Osteocyte (in vitro differentiated cells): Measurements from ENCODE around the gene SPATA31D1. TPM values are rescaled to one million over a fixed set of nuclear protein-coding genes. Genes with fewer than 3 reads are reported as not detected.

Experiments used
- DNase-seq: peaks from one replicate; pipeline ENCODE4 v3.0.0; 2021; ENCODE audit warnings: mixed read lengths; ENCODE audit not compliant: unreplicated experiment; ENCODE audit errors: extremely low spot score
- H3K27ac Mint-ChIP-seq: one replicate; pipeline ENCODE4 v1.8.0; 2021; ENCODE audit warnings: mild to moderate bottlenecking, mixed read lengths; ENCODE audit not compliant: unreplicated experiment
- H3K27me3 Mint-ChIP-seq: one replicate; pipeline ENCODE4 v1.8.0; 2021; ENCODE audit warnings: mixed read lengths; ENCODE audit not compliant: unreplicated experiment
- H3K36me3 Mint-ChIP-seq: one replicate; pipeline ENCODE4 v1.8.0; 2021; ENCODE audit warnings: mixed read lengths; ENCODE audit not compliant: unreplicated experiment
- H3K4me1 Mint-ChIP-seq: one replicate; pipeline ENCODE4 v1.8.0; 2021; ENCODE audit warnings: mixed read lengths; ENCODE audit not compliant: unreplicated experiment
- H3K4me3 Mint-ChIP-seq: one replicate; pipeline ENCODE4 v1.8.0; 2021; ENCODE audit warnings: mild to moderate bottlenecking, moderate library complexity, mixed read lengths; ENCODE audit not compliant: unreplicated experiment
- H3K9me3 Mint-ChIP-seq: one replicate; pipeline ENCODE4 v1.8.0; 2021; ENCODE audit warnings: mixed read lengths; ENCODE audit not compliant: unreplicated experiment
- total RNA-seq: library from RNA; stranded (reverse); gene quantifications from 2 replicates; pipeline ENCODE4 v1.2.1, GENCODE V29; 2021
- TF ChIP-seq, protein P1 (sequence below): fragments of 200-600 bp; sonication (generic); IDR thresholded peaks from 2 replicates; pipeline ENCODE4 v1.5.0; 2021; ENCODE audit warnings: antibody characterized with exemption, mild to moderate bottlenecking, moderate library complexity

SPATA31D1 gene
- total RNA-seq, 1 donor from 2014 or later, result not detected

DNA sequence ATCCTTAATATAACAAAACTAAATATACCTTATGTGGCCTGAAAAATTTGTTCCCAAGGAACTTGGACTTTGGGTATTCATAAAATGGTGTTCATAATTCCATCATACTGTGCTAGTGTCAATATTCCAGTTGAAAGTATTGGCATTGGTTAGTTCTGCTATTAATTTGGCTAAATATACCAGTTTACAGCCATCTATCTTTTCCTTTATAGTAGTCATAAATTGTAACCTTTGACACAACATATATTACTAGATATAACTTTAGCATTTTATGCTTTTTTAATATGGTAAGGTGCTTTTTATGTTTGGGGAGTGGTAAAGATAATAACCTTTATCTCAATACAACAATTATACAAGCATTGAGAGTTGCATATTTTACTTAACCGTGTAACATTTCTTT, 23.7 kb downstream of the SPATA31D1 start:
- TF ChIP-seq, protein P1, sequence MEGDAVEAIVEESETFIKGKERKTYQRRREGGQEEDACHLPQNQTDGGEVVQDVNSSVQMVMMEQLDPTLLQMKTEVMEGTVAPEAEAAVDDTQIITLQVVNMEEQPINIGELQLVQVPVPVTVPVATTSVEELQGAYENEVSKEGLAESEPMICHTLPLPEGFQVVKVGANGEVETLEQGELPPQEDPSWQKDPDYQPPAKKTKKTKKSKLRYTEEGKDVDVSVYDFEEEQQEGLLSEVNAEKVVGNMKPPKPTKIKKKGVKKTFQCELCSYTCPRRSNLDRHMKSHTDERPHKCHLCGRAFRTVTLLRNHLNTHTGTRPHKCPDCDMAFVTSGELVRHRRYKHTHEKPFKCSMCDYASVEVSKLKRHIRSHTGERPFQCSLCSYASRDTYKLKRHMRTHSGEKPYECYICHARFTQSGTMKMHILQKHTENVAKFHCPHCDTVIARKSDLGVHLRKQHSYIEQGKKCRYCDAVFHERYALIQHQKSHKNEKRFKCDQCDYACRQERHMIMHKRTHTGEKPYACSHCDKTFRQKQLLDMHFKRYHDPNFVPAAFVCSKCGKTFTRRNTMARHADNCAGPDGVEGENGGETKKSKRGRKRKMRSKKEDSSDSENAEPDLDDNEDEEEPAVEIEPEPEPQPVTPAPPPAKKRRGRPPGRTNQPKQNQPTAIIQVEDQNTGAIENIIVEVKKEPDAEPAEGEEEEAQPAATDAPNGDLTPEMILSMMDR, result no peak
- no peaks in the 10 kb centered on the region for H3K4me1 Mint-ChIP-seq
- DNase-seq, result no peak
- no peaks in the 10 kb centered on the region for H3K27me3 Mint-ChIP-seq
- H3K36me3 Mint-ChIP-seq, result no peaks in the 10 kb centered on the region
- no peak overlapping the region for H3K4me3 Mint-ChIP-seq
- peaks cover 15% of the 10 kb centered on the region for H3K9me3 Mint-ChIP-seq
- no peak overlapping the region for H3K27ac Mint-ChIP-seq

DNA sequence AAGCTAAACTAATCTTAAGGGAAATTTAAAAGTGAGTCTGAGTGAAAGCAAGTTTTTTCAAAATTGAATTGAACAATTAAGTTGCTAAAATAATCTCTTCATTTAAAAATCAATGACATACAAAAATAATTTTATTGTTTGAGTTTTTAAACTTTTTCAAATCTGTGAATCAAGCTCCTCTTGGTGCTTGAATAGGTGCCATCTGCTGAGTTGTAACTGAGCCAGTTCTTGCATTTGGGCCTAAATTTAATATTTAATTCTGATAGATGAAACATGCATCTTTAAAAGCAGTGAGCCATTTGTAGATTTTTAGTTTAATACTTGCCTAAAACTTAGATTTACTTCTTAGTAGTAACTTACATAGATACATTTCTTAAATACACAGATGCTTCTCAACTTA, 31.8 kb downstream of the SPATA31D1 start:
- H3K36me3 Mint-ChIP-seq, result peaks cover 7% of the 10 kb centered on the region

DNA sequence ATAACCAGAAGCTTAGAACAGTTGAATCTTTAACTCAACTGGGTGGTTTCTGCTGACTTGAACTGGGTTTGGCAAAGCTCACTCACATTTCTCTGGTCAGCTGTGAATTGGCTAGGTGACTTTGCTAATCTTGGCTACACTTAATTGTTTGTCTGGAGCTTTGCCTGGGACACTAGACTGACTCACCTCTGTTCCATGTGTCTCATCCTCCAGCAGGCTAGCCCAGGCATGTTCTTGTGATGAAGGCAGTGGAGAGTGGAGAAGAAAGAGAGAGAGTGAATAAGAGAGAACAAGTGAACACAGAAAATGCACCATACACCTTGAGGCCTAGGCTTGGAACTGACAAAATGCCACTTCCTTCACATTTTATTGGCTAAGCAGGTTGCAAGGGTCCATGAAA, 32.6 kb downstream of the SPATA31D1 start:
- Mint-ChIP-seq H3K36me3 (peaks cover 7% of the 10 kb centered on the region), H3K4me3 (no peak overlapping the region), H3K4me1 (peaks cover 8% of the 10 kb centered on the region), H3K27me3 (no peaks in the 10 kb centered on the region), H3K9me3 (peaks cover 10% of the 10 kb centered on the region), H3K27ac (no peak overlapping the region)
- TF ChIP-seq, protein P1, result no peak
- DNase-seq, result no peak

More for the DNA sequence above, 31.8 kb downstream of the SPATA31D1 start:
- Mint-ChIP-seq H3K27me3 (no peaks in the 10 kb centered on the region), H3K9me3 (peaks cover 11% of the 10 kb centered on the region), H3K4me1 (peaks cover 8% of the 10 kb centered on the region), H3K4me3 (no peak overlapping the region), H3K27ac (no peak overlapping the region)
- TF ChIP-seq, protein P1, result no peak
- no peak for DNase-seq

DNA sequence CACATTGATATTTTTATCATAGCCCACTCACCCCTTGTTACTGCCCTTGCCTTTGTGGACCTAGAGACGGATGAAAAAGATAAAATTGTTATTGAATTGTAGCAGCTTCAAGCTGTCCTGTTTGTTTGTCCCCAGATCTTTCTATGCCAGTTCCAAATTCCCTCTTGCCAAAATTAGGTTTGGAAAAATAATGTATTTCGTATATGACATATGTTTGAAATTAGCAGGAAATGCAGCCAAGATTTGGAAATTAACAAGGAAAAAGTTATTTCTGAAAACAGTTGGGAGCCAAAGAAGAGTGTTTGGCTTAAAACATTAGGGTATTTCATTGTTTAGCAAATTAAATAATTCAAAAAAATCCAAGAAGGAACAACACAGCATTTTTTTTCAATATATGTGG, 33.5 kb downstream of the SPATA31D1 start:
- Mint-ChIP-seq H3K27ac (no peak overlapping the region), H3K36me3 (peaks cover 7% of the 10 kb centered on the region), H3K9me3 (peaks cover 10% of the 10 kb centered on the region), H3K4me1 (peaks cover 8% of the 10 kb centered on the region), H3K27me3 (no peaks in the 10 kb centered on the region), H3K4me3 (no peak overlapping the region)
- TF ChIP-seq, protein P1, result no peak
- no peak for DNase-seq

DNA sequence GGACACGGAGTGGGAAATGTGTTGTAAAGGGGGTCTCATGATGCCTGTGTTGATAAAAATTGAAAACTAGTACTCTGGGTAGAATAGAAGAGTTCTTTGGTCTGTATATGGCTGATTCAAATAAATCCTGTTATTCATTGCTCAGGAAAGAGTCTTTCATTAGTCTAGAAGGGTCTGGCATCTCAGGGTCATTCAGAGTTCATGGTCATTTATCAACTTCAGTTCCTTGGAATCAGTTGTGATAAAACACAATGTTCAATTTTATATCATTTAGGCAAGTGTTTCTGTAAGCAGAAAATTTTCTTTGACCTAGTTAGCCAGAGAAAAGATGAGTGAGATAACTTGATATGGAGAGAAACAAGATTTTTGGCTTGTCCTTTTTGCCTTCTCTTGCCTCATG, 36.3 kb downstream of the SPATA31D1 start:
- no peak overlapping the region for H3K4me3 Mint-ChIP-seq
- no peak overlapping the region for H3K27ac Mint-ChIP-seq
- DNase-seq, result no peak
- no peaks in the 10 kb centered on the region for H3K36me3 Mint-ChIP-seq
- peaks cover 4% of the 10 kb centered on the region for H3K4me1 Mint-ChIP-seq
- TF ChIP-seq, protein P1, result no peak
- no peaks in the 10 kb centered on the region for H3K27me3 Mint-ChIP-seq
- H3K9me3 Mint-ChIP-seq, result no peaks in the 10 kb centered on the region
